DND-41 (cell line): Measurements from ENCODE around the gene EGFLAM.

Experiments
- ATAC-seq: fragments of 200-7000 bp; cut with Tn5 transposase; 3 replicates; pipeline ENCODE4 v1.9.1; 2021; ENCODE audit warnings: low read depth; ENCODE audit not compliant: insufficient read depth
- DNase-seq: peaks from one replicate; pipeline ENCODE4 v3.0.0-alpha.2; 2020
- H2AFZ ChIP-seq: 2 replicates; pipeline ENCODE4 v1.6.0; 2012; ENCODE audit warnings: low read depth, low read length
- H3K27ac ChIP-seq: 2 replicates; pipeline ENCODE4 v1.5.1; 2012; ENCODE audit warnings: low read length, inconsistent platforms
- H3K27me3 ChIP-seq: fragments of 200-600 bp; sonication (generic); 2 replicates; pipeline ENCODE4 v1.6.0; 2012; ENCODE audit warnings: low read length, mild to moderate bottlenecking, inconsistent platforms; ENCODE audit not compliant: insufficient read depth, poor library complexity
- H3K36me3 ChIP-seq: 2 replicates; pipeline ENCODE4 v1.5.1; 2012; ENCODE audit warnings: low read length, inconsistent platforms; ENCODE audit not compliant: insufficient read depth
- H3K4me1 ChIP-seq: 2 replicates; pipeline ENCODE4 v1.5.1; 2012; ENCODE audit warnings: mild to moderate bottlenecking, low read length; ENCODE audit not compliant: insufficient read depth
- H3K4me2 ChIP-seq: 2 replicates; pipeline ENCODE4 v1.6.0; 2012; ENCODE audit warnings: mild to moderate bottlenecking, moderate library complexity, low read length, inconsistent platforms; ENCODE audit not compliant: insufficient read depth
- H3K4me3 ChIP-seq, 2 experiments: fragments of 200-600 bp in 1 of 2; shearing (Covaris generic) in 1 of 2; 2 replicates each; pipeline ENCODE4 v1.5.1; 2012 to 2016; ENCODE audit warnings: inconsistent platforms in 2 of 2, low read length in 2 of 2, mild to moderate bottlenecking in 2 of 2, low read depth in 1 of 2, moderate library complexity in 1 of 2
- H3K79me2 ChIP-seq: 2 replicates; pipeline ENCODE4 v1.6.0; 2012; ENCODE audit warnings: low read length, inconsistent platforms; ENCODE audit not compliant: insufficient read depth
- H3K9ac ChIP-seq: 2 replicates; pipeline ENCODE4 v1.6.0; 2012; ENCODE audit warnings: low read depth, mild to moderate bottlenecking, inconsistent platforms, low read length, moderate library complexity
- H3K9me3 ChIP-seq: 2 replicates; pipeline ENCODE4 v1.5.1; 2012; ENCODE audit warnings: low read length, moderate library complexity, mild to moderate bottlenecking, inconsistent platforms; ENCODE audit not compliant: insufficient read depth, severe bottlenecking
- H4K20me1 ChIP-seq: 2 replicates; pipeline ENCODE4 v1.6.0; 2012; ENCODE audit warnings: low read length; ENCODE audit not compliant: insufficient read depth
- EZH2 ChIP-seq: IDR thresholded peaks from 3 replicates; pipeline ENCODE4 v1.6.1; 2012; ENCODE audit warnings: borderline replicate concordance, low read depth, mild to moderate bottlenecking, moderate library complexity, low read length, inconsistent platforms; ENCODE audit not compliant: severe bottlenecking
- TF ChIP-seq, protein P1 (sequence below): IDR thresholded peaks from 2 replicates; pipeline ENCODE4 v1.5.1; 2012; ENCODE audit warnings: borderline replicate concordance, low read length, moderate library complexity, mild to moderate bottlenecking; ENCODE audit not compliant: poor library complexity, severe bottlenecking; ENCODE audit errors: extremely low read depth

EGFLAM gene

GRCh38 chr5:38347896-38348295, 89.5 kb downstream of the EGFLAM start:
- no peak for DNase-seq
- no peak overlapping the region for H3K4me2 ChIP-seq
- H3K4me3 ChIP-seq = no peak overlapping the region
- ATAC-seq = no peak
- H3K36me3 ChIP-seq = no peaks in the 10 kb centered on the region
- no peaks in the 10 kb centered on the region for H3K4me1 ChIP-seq
- TF ChIP-seq EZH2 = no peak
- TF ChIP-seq, protein P1, sequence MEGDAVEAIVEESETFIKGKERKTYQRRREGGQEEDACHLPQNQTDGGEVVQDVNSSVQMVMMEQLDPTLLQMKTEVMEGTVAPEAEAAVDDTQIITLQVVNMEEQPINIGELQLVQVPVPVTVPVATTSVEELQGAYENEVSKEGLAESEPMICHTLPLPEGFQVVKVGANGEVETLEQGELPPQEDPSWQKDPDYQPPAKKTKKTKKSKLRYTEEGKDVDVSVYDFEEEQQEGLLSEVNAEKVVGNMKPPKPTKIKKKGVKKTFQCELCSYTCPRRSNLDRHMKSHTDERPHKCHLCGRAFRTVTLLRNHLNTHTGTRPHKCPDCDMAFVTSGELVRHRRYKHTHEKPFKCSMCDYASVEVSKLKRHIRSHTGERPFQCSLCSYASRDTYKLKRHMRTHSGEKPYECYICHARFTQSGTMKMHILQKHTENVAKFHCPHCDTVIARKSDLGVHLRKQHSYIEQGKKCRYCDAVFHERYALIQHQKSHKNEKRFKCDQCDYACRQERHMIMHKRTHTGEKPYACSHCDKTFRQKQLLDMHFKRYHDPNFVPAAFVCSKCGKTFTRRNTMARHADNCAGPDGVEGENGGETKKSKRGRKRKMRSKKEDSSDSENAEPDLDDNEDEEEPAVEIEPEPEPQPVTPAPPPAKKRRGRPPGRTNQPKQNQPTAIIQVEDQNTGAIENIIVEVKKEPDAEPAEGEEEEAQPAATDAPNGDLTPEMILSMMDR = no peak
- H3K9ac ChIP-seq = no peak overlapping the region
- H2AFZ ChIP-seq = no peak overlapping the region
- H3K27me3 ChIP-seq = peaks cover 4% of the 10 kb centered on the region
- H4K20me1 ChIP-seq = no peaks in the 10 kb centered on the region
- H3K79me2 ChIP-seq = no peaks in the 10 kb centered on the region
- H3K27ac ChIP-seq = no peak overlapping the region
- H3K9me3 ChIP-seq = no peaks in the 10 kb centered on the region

DNA sequence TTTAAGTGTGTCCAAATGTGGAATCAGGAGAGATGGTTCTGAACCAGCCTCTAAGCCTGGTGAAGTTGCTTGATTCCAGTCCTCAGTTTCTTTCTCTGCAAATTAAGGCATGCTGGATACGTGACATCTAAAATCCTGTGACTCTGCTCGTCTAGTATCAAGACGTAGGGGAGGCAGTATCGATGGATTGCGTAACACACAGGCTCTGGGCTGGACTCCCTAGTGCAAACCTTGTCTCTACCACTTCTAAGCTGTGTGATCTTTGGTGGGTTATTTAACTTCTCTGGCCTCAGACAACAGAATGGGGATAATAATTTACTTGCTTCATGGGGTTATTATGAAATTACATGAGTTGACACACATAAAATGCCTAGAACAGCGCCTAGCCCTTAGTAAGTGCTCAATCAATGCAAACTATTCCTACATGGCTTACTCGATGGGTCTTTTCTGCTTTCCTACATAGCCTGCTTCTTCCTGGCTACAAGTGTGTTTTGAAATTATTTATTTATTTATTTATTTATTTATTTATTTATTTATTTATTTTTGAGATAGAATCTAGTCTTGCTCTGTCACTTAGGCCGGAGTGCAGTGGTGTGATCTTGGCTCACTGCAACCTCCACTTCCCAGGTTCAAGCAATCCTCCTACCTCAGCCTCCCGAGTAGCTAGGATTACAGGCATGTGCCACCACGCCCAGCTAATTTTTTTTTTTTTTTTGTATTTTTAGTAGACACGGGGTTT, 102.1 kb downstream of the EGFLAM start:
- no peaks in the 10 kb centered on the region for H4K20me1 ChIP-seq
- no peak overlapping the region for H3K27ac ChIP-seq
- H3K4me3 ChIP-seq = no peak overlapping the region
- H3K36me3 ChIP-seq = no peaks in the 10 kb centered on the region
- H3K4me1 ChIP-seq = no peaks in the 10 kb centered on the region
- DNase-seq (no peak), ATAC-seq (no peak)
- H3K4me2 ChIP-seq = no peak overlapping the region
- no peaks in the 10 kb centered on the region for H3K9me3 ChIP-seq
- no peak overlapping the region for H3K9ac ChIP-seq
- no peak overlapping the region for H2AFZ ChIP-seq
- TF ChIP-seq, protein P1 = no peak
- no peak for TF ChIP-seq EZH2
- H3K27me3 ChIP-seq = peaks cover 7% of the 10 kb centered on the region
- H3K79me2 ChIP-seq = no peaks in the 10 kb centered on the region

DNA sequence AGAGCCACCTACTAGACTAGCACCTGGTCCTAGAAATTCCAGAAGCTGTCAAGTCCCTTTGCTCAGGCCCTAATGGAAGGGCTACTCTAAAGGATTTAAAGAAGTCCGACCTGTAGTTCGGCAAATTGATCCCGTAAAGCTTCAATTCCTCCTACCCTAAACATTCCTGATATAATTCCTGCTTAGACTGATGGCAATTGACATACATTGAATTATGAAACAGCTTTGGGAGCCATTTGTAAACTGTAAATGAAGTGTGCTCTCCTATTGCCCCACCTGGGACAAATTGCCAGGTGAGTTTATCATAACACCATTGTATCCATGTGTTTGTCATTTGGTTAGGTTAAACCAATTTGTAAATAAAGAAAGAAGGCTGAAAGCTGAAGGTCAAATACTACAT, 104.4 kb downstream of the EGFLAM start:
- Histone ChIP-seq H3K4me1 (no peaks in the 10 kb centered on the region), H3K27ac (no peak overlapping the region), H3K9me3 (no peaks in the 10 kb centered on the region), H3K4me2 (no peak overlapping the region), H3K9ac (no peak overlapping the region), H3K36me3 (no peaks in the 10 kb centered on the region), H4K20me1 (no peaks in the 10 kb centered on the region), H3K4me3 (no peak overlapping the region), H3K27me3 (peaks cover 11% of the 10 kb centered on the region), H3K79me2 (no peaks in the 10 kb centered on the region), H2AFZ (no peak overlapping the region)
- ATAC-seq (no peak), DNase-seq (no peak)
- TF ChIP-seq, protein P1 = no peak
- TF ChIP-seq EZH2 = no peak
